Measurements from ENCODE around the gene NUP58. TPM values are rescaled to one million over a fixed set of nuclear protein-coding genes. Genes with fewer than 3 reads are reported as not detected.

Gene NUP58
- total and polyA plus RNA-seq, 10 of the 15 experiments (the other 5 are each of a cell fraction or from before 2014, with no cell fraction given), result 12.1 to 78.0 (median 48.9) TPM

- TF ChIP-seq E2F4 (IDR thresholded peaks at IDR 0.05; ENCODE audit: low read depth, low read length), result peak; percentile 63; the same call in 1 of the 2 replicates
- no peak for TF ChIP-seq FOXM1 (IDR thresholded peaks at IDR 0.05; ENCODE audit: low read depth, low read length)
- TF ChIP-seq WRNIP1 (IDR thresholded peaks at IDR 0.05; ENCODE audit: borderline replicate concordance, low read depth, low read length), result no peak
- TF ChIP-seq ATF7 (IDR thresholded peaks at IDR 0.05; ENCODE audit: low read depth), result 0 out of 2 replicates have a peak, but pooled peaks have one; percentile 41
- TF ChIP-seq ZNF592 (IDR thresholded peaks at IDR 0.05), result no peak
- TF ChIP-seq ETV6 (conservative IDR thresholded peaks at IDR 0.05 in 1 of 2, IDR thresholded peaks at IDR 0.05 in 1 of 2; ENCODE audit: borderline replicate concordance in 1 of 2, low read depth in 1 of 2), result no peak
- TF ChIP-seq MEF2B (IDR thresholded peaks at IDR 0.05; ENCODE audit: partially characterized antibody, poor library complexity, severe bottlenecking), result no peak
- TF ChIP-seq SREBF1 (IDR thresholded peaks at IDR 0.05; ENCODE audit: low read length), result no peak
- TF ChIP-seq RUNX3 (IDR thresholded peaks at IDR 0.05; ENCODE audit: low read length), result no peak; the same call in 1 of the 2 replicates
- TF ChIP-seq CREM (IDR thresholded peaks at IDR 0.05; ENCODE audit: low read depth), result peak; percentile 92
- TF ChIP-seq TBL1XR1 (IDR thresholded peaks at IDR 0.05; ENCODE audit: low read depth, low read length), result no peak
- TF ChIP-seq REST (IDR thresholded peaks at IDR 0.05; ENCODE audit: low read depth, low read length), result no peak
- no peak for TF ChIP-seq BMI1 (IDR thresholded peaks at IDR 0.05; ENCODE audit: borderline replicate concordance)
- TF ChIP-seq ATF2 (IDR thresholded peaks at IDR 0.05; ENCODE audit: low read length), result no peak
- peak; percentile 52 for TF ChIP-seq GABPA (IDR thresholded peaks at IDR 0.05; ENCODE audit: low read depth)
- TF ChIP-seq SMARCA5 (IDR thresholded peaks at IDR 0.05), result no peak
- no peak for TF ChIP-seq BRCA1 (IDR thresholded peaks at IDR 0.05; ENCODE audit: low read depth, low read length)
- no peak for TF ChIP-seq TCF12 (IDR thresholded peaks at IDR 0.05; ENCODE audit: low read depth, low read length)
- 0 out of 2 replicates have a peak, but pooled peaks have one; percentile 52 for TF ChIP-seq NBN (IDR thresholded peaks at IDR 0.05)
- TF ChIP-seq NFYA (IDR thresholded peaks at IDR 0.05; ENCODE audit: borderline replicate concordance, low read depth, low read length), result no peak
- no peak for TF ChIP-seq HDAC2 (IDR thresholded peaks at IDR 0.05)
Measured at GRCh38 chr13:25301347-25302113, at the start of gene NUP58 (continued).

Data from GM12878 (cell line).